Kidney glomerular epithelial cell (primary cell): ENCODE measurements around the gene SLF2.

Experiments
- DNase-seq: peaks from one replicate; lab custom pipeline; 2025; lab: John Stamatoyannopoulos, UW

SLF2 gene

GRCh38 chr10:100901051-100901450 lies 11.7 kb upstream of the SLF2 start:
- no peak for DNase-seq

DNA sequence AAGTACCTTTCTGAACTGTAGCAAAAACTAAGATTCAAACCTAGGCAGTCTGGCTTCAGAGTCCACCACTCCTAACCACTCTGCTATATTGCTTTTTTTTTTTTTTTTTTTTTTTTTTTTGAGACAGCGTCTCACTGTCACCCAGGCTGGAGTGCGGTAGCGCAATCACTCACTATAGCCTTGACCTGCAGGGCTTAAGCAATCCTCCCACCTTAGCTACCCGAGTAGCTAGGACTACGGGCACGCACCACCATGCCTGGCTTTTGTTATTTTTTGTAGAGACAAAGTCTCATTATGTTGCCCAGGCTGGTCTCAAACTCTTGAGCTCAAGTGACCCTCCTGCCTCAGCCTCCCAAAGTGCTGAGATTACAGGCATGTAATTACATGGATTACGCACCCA lies 10.1 kb upstream of the SLF2 start:
- no peak for DNase-seq

- DNase-seq = no peak
These were observed 7.8 kb upstream of the SLF2 start for GRCh38 chr10:100904917-100905316.

DNA sequence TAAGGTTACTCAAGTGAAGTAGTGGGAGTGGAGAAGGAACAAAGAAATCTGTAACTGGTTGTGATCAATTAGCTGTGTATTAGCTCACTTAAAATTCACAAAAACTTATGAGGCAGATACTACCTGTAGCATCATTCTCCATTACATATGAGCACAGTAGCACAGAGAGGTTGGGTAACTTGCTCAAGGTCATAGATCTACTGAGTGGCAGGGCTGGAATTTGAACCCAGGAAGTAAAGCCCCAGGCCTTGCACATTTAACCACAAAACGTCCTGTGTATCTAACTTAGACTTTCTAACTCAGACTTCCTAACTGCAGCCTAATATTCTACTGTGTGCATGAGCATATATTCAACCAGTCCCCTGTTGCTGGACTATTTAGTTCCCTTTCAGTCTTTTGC lies 5.6 kb upstream of the SLF2 start:
- no peak for DNase-seq

DNA sequence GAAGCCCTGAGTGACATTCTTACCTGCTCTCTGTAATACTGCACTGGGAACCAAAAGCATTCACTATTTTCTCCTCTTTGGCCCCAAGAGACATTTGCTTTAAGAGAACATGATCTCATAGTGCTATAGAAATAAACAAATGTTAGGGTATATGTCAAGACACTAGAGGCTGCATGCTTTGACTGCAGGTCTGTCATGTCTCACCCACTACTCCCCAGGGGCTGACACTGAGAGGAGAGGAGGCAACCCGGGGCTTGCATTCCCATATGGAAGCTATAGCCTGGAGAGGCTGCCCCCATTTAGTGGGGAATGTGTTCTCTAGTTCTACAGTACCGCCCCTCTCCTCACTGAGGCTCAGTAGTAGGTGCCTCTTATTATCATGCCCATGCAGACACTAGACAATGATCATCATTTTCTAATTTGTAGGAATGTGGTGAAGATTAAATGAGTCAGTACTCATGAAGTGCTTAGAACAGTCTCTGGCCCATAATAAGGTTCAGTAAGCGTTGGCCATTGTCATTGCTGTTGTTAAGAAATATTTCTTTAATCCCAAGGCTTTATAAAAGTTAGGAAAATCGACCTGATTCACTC lies 4.9 kb upstream of the SLF2 start:
- DNase-seq = no peak

DNA sequence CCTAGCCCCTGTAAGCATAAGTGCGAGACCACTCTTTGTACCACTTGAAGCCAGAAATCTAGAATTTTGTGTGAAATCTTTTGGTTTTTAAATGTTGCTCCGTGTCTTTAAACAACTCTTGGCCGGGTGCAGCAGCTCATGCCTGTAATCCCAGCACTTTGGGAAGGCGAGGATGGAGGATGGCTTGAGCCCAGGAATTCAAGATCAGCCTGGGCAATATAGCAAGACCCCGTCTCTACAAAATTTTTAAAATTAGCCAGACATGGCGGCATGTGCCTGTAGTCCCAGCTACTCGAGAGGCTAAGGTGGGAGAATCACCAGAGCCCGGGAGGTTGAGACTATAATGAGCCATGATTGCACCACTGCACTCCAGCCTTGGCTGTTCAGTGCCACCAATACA lies 4.4 kb upstream of the SLF2 start:
- DNase-seq = no peak

DNA sequence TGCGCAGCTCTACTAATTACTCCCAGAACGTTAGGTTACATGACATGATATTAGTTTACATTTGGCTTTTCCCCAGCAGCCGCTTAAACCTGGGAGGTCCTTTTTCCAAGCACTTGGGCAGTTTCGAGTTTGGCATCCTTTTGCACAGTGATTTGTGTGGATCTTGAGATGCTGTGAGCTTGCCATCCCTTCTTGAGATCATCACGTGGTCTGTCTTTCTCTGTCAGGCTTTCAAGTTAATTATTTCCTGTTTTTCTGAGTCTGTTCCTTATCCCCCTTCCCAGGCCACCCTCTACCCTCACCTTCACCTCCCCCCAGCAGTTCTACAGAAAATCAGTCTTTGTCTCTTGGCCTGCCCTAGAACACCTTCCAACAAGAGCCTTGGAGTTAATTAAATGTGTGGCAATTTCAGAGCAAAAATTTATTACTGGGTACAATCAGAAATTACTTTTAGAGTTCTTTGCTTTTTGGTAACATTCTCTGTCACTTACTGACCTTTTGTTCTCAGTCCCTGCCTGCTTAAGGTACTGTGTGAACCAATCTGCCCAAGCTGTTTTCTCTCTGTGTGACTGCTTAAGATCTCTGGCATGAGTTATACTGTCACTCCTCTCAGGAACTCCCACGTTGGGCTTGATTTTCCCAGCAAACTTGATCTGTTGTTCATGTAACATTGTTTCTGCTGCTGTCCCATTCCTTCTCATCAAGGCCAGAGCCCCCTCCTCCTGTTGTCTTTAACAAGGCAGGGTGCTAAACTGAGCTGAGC lies 3.1 kb upstream of the SLF2 start:
- no peak for DNase-seq

GRCh38 chr10:100911472-100911871 lies 1.3 kb upstream of the SLF2 start:
- DNase-seq = no peak

DNA sequence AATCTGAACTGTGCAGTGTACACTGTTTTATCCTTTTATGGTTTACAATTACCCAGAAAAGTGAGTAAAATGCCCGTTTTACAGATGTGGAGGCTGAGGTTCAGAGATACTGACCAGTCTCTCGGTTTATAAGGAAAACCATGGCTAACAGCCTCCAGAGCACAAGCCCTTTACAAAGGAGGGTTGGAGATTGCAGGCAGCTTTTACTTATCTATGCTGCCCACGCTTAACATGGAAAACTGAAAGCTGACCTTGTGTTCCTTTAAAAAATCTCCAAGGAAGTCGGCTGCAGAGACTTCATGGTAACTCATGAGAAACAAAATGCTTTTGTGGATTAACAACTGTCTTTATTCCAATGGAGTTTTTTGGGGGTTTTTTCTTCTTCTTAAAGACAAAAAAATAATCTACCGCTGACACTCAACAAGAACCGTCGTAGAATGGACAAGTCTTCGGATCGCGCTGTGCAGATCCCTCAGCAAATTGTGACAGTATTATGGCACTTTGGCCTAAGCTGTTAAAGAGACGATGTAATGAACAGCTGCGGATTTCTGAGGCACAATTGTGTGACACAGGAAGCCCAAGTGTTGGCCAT lies 654 bp upstream of the SLF2 start:
- DNase-seq = peak; percentile 37

DNA sequence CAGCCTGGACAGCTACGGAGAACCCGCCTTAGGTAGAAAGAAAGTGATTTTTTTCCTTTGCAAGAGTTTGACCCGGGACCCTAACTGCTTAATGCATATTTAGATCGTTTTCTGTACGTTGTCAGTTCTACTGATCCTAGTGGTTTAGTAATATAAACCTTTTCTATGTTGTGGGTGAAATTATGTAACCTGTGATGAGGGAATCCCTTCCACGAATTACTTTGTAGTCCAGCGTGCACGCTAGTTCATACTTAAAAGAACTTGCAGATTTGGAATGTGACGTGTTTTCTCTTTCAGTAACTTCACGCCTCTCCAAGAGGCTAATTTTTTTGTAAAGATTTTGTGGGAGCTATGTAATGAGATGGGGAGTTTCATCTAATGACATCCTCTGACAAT lies 705 bp downstream of the SLF2 start:
- DNase-seq = no peak

DNA sequence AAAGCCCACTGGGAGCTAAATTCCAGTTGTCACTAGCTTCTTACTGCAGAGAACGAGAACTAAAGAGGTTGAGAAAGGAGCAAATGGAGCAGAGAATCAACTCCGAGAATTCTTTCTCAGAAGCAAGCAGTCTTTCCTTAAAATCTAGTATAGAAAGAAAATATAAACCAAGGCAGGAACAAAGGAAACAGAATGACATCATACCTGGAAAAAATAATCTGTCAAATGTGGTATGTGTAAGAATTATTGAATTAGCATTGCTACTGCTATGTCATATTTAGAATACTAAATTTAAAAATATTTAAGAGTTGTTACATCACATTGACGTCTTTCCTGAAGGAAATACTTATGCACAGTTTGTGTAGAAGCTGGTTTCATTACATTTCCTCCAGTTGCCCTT lies 4.3 kb downstream of the SLF2 start:
- no peak for DNase-seq

GRCh38 chr10:100923580-100923979 lies 10.8 kb downstream of the SLF2 start:
- peak; percentile 34 for DNase-seq

GRCh38 chr10:100927266-100927665 lies 14.5 kb downstream of the SLF2 start:
- DNase-seq = no peak

DNA sequence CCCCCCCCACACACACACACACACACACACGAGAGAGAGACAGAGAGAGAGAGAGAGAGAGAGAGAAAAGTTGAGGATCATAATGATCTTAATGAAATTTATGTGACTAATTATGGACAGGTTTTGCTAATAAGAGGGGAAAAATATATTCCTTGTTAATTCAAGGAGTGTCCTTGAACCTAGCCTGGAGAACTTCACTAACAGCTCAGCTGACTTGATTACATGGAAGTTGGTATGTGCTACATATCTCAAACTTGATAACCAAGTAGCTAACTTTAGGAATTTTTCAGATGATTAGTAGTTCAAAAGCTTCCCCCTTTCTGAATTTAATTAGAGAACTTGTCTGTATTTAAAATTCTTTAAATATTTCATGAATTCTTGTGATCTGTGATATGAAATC lies 15.3 kb downstream of the SLF2 start:
- DNase-seq = no peak

GRCh38 chr10:100930368-100930767 lies 17.6 kb downstream of the SLF2 start:
- no peak for DNase-seq

- DNase-seq = no peak
These were observed 21.4 kb downstream of the SLF2 start for GRCh38 chr10:100934084-100934659.

DNA sequence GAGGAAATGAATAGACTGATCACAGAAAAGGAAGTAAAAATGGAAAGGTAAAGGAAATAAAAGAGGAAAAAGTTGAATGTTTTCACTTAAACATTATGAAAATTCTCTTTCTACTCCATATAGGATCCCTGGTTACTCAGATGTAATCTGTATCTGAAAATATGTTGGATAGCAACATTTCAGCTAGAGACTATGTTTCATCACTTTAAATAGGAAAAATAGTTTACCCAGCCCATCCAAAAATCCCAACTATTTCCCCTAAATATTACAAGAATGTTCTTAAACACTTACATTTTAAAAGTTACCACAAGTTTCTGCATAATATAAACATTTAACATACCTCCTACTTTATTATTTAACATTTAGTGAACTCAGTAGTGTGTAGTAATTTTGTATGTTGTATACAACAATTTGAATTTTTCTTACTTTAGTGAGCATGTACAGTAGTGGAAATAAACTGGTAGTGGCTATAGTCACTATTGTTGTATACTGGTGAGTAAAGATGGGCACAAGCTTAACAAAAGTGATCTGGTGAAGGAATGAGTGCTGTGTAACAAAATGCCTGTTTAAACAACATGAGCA lies 27.1 kb downstream of the SLF2 start:
- DNase-seq = no peak

DNA sequence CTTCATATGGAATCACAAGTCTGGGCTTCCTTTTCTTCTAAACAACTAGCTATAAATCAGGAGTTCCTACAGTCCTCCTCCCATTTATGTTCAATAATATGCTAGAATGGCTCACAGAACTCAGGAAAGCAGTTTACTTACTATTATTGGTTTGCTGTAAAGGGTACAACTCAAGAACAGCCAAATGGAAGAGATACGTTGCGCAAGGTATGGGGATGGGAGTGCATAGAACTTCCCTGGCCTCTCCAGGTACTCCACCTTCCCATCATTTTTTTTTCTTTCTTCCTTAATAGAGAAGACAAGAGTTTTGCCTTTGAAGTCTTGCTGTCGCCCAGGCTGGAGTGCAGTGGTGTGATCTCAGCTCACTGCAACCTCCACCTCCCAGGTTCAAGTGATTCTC lies 29.5 kb downstream of the SLF2 start:
- DNase-seq = no peak

- no peak for DNase-seq
These were observed 30.7 kb downstream of the SLF2 start for GRCh38 chr10:100943508-100943907.

DNA sequence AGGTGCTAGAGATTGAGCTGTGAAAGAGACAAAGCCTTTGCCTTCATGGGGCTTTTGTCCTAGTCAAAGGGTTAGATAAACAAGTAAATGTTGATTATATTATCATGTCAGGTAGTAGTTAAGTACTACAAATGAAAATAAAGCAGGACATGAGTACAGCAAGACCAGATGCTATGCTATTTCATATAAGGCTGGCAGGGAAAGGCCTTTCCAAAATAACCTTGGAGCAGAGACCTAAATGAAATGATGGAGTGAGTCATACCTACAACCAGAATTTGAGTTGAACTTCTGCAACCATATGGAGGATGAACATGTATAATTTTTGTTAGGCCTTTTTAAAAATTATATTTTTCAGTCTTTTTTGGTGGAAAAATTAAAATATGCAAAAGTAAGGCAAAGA lies 33.0 kb downstream of the SLF2 start:
- DNase-seq = no peak

DNA sequence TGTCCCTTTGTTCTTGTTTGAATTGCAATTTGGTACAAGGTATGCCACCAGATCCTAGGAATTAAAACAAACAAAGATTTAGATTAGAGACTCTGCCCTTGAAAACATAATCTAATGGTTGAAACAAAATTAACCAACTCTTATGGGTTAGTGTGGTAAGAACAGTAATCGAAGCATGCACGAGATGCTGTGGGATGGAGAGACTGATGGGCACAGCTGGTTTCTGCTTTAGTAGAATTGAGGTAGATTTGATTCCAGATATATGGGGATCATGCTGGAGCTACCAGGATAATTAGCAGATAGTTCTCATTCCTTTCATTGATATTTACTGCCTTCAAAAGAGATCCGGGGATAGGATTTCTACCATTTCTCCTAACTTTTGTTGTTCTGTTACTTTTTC lies 36.2 kb downstream of the SLF2 start:
- DNase-seq = no peak

DNA sequence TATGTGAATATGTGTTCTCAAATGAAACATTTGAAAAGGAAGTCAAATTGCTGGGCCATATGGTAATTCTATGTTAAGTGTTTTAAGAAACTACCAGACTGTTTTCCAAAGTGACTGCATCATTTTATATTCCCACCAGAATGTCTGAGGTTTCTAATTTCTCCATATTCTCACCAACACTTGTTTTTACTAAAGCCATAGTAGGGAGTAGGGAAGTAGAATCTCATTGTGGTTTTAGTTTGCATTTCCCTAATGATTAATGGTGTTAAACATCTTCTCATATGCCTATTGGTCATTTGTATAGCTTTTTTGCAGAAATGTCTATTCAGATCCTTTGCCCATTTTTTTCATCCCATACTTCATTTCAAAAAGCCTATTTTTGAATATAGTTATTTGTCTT lies 47.5 kb downstream of the SLF2 start:
- no peak for DNase-seq
